GM10847 (cell line): ENCODE results near the gene RELCH.
A peak's percentile ranks its signal among the peaks of the same experiment; 100 is the strongest.

Experiments used
- POLR2A ChIP-seq: IDR thresholded peaks from 2 replicates; pipeline ENCODE4 v1.6.1; 2011; ENCODE audit not compliant: insufficient read length; ENCODE audit errors: extremely low read depth

The RELCH gene

GRCh38 chr18:62186774-62187542 is at the start of gene RELCH, which contains the start of gene PIGN:
TSS of gene RELCH (plus strand) at chr18:62187255. CDS start at chr18:62187506, 251 bp downstream.
TSS of gene PIGN (minus strand) at chr18:62187056. CDS start at chr18:62161353, 25,703 bp downstream.
- TF ChIP-seq POLR2A = peak; percentile 84

GRCh38 chr18:62138461-62139235 is 48.4 kb upstream of the RELCH start:
- TF ChIP-seq POLR2A = no peak

- TF ChIP-seq POLR2A = no peak
Observed at GRCh38 chr18:62140259-62140658, 46.8 kb upstream of the RELCH start.

- no peak for TF ChIP-seq POLR2A
Observed at GRCh38 chr18:62144338-62144737, 42.7 kb upstream of the RELCH start.

- TF ChIP-seq POLR2A = no peak
Observed at GRCh38 chr18:62151068-62151771, 35.8 kb upstream of the RELCH start.

GRCh38 chr18:62152844-62153243 is 34.2 kb upstream of the RELCH start:
- no peak for TF ChIP-seq POLR2A

GRCh38 chr18:62157843-62158242 is 29.2 kb upstream of the RELCH start:
- no peak for TF ChIP-seq POLR2A

GRCh38 chr18:62164310-62164709 is 22.7 kb upstream of the RELCH start:
- no peak for TF ChIP-seq POLR2A

GRCh38 chr18:62164855-62165487 is 22.1 kb upstream of the RELCH start:
- no peak for TF ChIP-seq POLR2A

GRCh38 chr18:62165583-62165982 is 21.5 kb upstream of the RELCH start:
- TF ChIP-seq POLR2A = no peak

GRCh38 chr18:62170857-62171256 is 16.2 kb upstream of the RELCH start:
- TF ChIP-seq POLR2A = no peak

- no peak for TF ChIP-seq POLR2A
Observed at GRCh38 chr18:62172298-62172697, 14.8 kb upstream of the RELCH start.

GRCh38 chr18:62175521-62175920 is 11.5 kb upstream of the RELCH start:
- TF ChIP-seq POLR2A = no peak

- no peak for TF ChIP-seq POLR2A
Observed at GRCh38 chr18:62177271-62177670, 9.8 kb upstream of the RELCH start.

- no peak for TF ChIP-seq POLR2A
Observed at GRCh38 chr18:62179213-62179612, 7.8 kb upstream of the RELCH start.
